ENCODE results near the gene CCHCR1.
"Not testable (repeated sequence)": the region's sequence is repeated elsewhere in the genome, so short reads cannot be mapped to it uniquely, and the experiment has no call there.

CCHCR1 gene

GRCh38 chr6:31157513-31158139 lies at the start of gene CCHCR1:
TSS of gene CCHCR1 (minus strand) at chr6:31157802. CDS start at chr6:31157600, 202 bp downstream.
- no peak for DNase-seq (ENCODE audit: low read depth, low spot score)

GRCh38 chr6:31205638-31206037 lies 48.0 kb upstream of the CCHCR1 start:
- DNase-seq (ENCODE audit: low read depth, low spot score): no peak

- DNase-seq (ENCODE audit: low read depth, low spot score): no peak
Observed at GRCh38 chr6:31204751-31205145, 47.1 kb upstream of the CCHCR1 start.

- DNase-seq (ENCODE audit: low read depth, low spot score): peak; percentile 27
Observed at GRCh38 chr6:31203345-31203979, 45.9 kb upstream of the CCHCR1 start.

- DNase-seq (ENCODE audit: low read depth, low spot score): no peak
Observed at GRCh38 chr6:31202259-31203166, 44.9 kb upstream of the CCHCR1 start.

GRCh38 chr6:31199105-31199452 lies 41.5 kb upstream of the CCHCR1 start:
- not testable (repeated sequence) for DNase-seq (ENCODE audit: low read depth, low spot score)

- peak; percentile 82 for DNase-seq (ENCODE audit: low read depth, low spot score)
Observed at GRCh38 chr6:31197559-31198305, 40.1 kb upstream of the CCHCR1 start.

GRCh38 chr6:31196251-31197022 lies 38.8 kb upstream of the CCHCR1 start:
- not testable (repeated sequence) for DNase-seq (ENCODE audit: low read depth, low spot score)

GRCh38 chr6:31195308-31195979 lies 37.8 kb upstream of the CCHCR1 start:
- not testable (repeated sequence) for DNase-seq (ENCODE audit: low read depth, low spot score)

GRCh38 chr6:31194061-31194834 lies 36.6 kb upstream of the CCHCR1 start:
- DNase-seq (ENCODE audit: low read depth, low spot score): no peak

- no peak for DNase-seq (ENCODE audit: low read depth, low spot score)
Observed at GRCh38 chr6:31193206-31193605, 35.6 kb upstream of the CCHCR1 start.

- DNase-seq (ENCODE audit: low read depth, low spot score): peak; percentile 28
Observed at GRCh38 chr6:31192431-31193105, 35.0 kb upstream of the CCHCR1 start.

- no peak for DNase-seq (ENCODE audit: low read depth, low spot score)
Observed at GRCh38 chr6:31190488-31190887, 32.9 kb upstream of the CCHCR1 start.

- not testable (repeated sequence) for DNase-seq (ENCODE audit: low read depth, low spot score)
Observed at GRCh38 chr6:31189223-31189622, 31.6 kb upstream of the CCHCR1 start.

GRCh38 chr6:31187780-31188194 lies 30.2 kb upstream of the CCHCR1 start:
- no peak for DNase-seq (ENCODE audit: low read depth, low spot score)

- DNase-seq (ENCODE audit: low read depth, low spot score): no peak
Observed at GRCh38 chr6:31186052-31186734, 28.6 kb upstream of the CCHCR1 start.

- DNase-seq (ENCODE audit: low read depth, low spot score): not testable (repeated sequence)
Observed at GRCh38 chr6:31185695-31186051, 28.1 kb upstream of the CCHCR1 start.

- not testable (repeated sequence) for DNase-seq (ENCODE audit: low read depth, low spot score)
Observed at GRCh38 chr6:31183859-31184258, 26.3 kb upstream of the CCHCR1 start.

Measured in activated naive CD8-positive, alpha-beta T cell treated with anti-CD3 and anti-CD28 coated beads, Interleukin-2, amount 50 U/mL, for 16 hours (primary cell).